Measurements from ENCODE around the gene SPAG7. TPM values are rescaled to one million over a fixed set of nuclear protein-coding genes. Genes with fewer than 3 reads are reported as not detected.

Gene SPAG7
- total and polyA plus RNA-seq, 8 donors: 15.8 to 58.4 (median 25.2) TPM

DNA sequence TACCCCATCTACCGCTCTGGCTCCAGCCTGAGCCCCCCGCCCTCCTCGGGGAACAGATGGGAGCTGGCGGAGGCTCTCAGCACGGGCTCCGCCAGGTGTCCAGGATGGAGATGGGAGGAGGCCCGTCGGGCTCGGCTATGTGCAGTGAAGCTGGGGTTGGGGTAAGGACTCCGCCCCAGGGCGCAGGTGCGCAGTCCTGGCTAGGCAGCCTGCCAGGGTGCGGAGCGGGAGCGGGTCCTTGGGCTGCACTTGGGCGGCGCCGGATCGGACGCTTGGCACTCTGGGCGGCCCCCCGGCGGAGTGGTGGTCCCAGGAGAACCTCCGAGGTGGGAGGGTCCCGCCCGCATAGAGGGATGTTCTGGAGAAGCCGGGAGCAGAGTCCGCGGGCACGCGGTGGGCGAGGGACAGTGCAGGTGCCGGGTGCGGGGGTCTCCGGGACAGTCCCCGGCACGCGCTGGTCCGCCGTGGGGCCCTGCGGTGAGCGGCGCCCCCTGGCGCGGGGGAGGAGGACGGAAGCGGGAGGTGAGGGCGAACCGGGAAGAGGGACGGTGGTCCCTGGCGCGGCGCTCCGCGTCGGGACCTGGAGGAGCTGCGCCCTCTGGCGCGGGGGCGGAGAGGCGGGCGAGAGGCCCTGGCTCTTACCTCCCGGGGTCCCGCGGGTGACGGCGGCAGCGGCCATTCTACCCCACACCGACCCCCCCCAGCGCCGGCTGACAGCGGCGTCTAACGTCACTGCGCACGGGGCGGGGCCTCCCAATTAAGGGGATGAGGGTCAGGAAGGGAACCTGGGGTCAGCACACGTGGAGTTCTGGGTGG, 19.5 kb upstream of the SPAG7 start, which contains the start of gene CAMTA2:
Gene CAMTA2 (minus strand): TSS at position 725 of the 816 bp plus-strand sequence. CDS start 1,453 bp downstream, outside the sequence.
- ATAC-seq: peak; percentile 91 to 95 (median 92)
- Histone ChIP-seq H3K4me1 (peaks cover 0 to 16% (median 4%) of the 10 kb centered on the region in 3 donors), H3K27me3 (no peaks in the 10 kb centered on the region), H3K4me3 (peak within 1 kb of the TSS; percentile 82 to 94 (median 84)), H3K9me3 (no peaks in the 10 kb centered on the region), H3K27ac (peak within 1 kb of the TSS; percentile 82 to 96 (median 90)), H3K36me3 (peaks cover 0 to 6% (median 0%) of the 10 kb centered on the region in 3 donors)
- intact Hi-C loops (cut with DNase I): loop anchor here in 1 of 3 donors (10.0 kb wide), 1 partner anchor 52 kb away; the partner anchor contains the start of gene GP1BA
- 0% methylated on average over 59 to 78 of the region's 78 CpGs for WGBS, 2 donors
- FAIRE-seq: no peak
- TF ChIP-seq, protein P1, sequence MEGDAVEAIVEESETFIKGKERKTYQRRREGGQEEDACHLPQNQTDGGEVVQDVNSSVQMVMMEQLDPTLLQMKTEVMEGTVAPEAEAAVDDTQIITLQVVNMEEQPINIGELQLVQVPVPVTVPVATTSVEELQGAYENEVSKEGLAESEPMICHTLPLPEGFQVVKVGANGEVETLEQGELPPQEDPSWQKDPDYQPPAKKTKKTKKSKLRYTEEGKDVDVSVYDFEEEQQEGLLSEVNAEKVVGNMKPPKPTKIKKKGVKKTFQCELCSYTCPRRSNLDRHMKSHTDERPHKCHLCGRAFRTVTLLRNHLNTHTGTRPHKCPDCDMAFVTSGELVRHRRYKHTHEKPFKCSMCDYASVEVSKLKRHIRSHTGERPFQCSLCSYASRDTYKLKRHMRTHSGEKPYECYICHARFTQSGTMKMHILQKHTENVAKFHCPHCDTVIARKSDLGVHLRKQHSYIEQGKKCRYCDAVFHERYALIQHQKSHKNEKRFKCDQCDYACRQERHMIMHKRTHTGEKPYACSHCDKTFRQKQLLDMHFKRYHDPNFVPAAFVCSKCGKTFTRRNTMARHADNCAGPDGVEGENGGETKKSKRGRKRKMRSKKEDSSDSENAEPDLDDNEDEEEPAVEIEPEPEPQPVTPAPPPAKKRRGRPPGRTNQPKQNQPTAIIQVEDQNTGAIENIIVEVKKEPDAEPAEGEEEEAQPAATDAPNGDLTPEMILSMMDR (IDR thresholded peaks at IDR 0.05): peak; percentile 37 to 64 (median 58)
- peak; percentile 86 to 95 (median 90) for DNase-seq

- Histone ChIP-seq H3K27ac (peak overlapping the region; percentile 82 to 96 (median 90)), H3K4me1 (peaks cover 0 to 16% (median 4%) of the 10 kb centered on the region in 3 donors), H3K9me3 (no peaks in the 10 kb centered on the region), H3K27me3 (no peaks in the 10 kb centered on the region), H3K36me3 (peaks cover 0 to 6% (median 0%) of the 10 kb centered on the region in 3 donors), H3K4me3 (peak overlapping the region; percentile 82 to 94 (median 84))
- ATAC-seq: peak in 2 of 4 donors; percentile 1 to 2
- WGBS, 2 donors: 26 to 35% methylated on average over 5 of the region's 5 CpGs
- intact Hi-C loops (cut with DNase I): loop anchor here in 1 of 3 donors (10.0 kb wide), 1 partner anchor 52 kb away; the partner anchor contains the start of gene GP1BA
- TF ChIP-seq, protein P1 (IDR thresholded peaks at IDR 0.05): no peak
- FAIRE-seq: no peak
- DNase-seq: no peak
Observed at GRCh38 chr17:4986403-4986802, 18.8 kb upstream of the SPAG7 start.

GRCh38 chr17:4982305-4982704, 14.7 kb upstream of the SPAG7 start:
- intact Hi-C loops (cut with DNase I): loop anchor here in 1 of 3 donors (10.0 kb wide), 1 partner anchor 48 kb away; the partner anchor contains the start of gene GP1BA

DNA sequence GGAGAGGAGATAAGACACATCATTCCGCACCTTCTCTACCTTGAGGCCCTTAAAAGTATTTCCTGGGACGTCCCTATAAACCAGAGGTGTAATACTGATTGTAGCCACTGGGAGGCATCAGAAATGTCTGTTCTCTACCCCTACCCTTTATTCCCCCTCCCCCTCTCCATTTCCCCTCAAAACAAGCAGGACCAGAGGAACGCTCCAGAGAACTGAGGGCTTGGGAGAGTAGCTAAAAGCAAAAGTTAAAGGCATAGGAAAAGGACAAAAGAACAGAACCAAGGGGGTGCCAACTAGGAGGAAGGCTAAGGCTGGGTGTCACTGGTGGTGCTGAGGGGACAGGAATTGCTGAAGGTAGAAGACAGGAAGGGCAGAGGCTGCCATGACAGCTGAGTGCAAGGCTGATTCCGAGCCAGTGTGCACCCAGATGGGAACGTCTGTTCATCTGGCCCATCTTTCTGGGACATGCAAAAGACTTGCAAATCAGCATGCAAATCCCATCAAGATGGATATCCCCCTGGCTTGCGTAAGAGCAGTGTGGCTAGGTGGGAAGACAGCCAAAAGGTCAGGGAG, 13.1 kb upstream of the SPAG7 start:
- intact Hi-C loops (cut with DNase I): loop anchor here in 2 of 3 donors (2.0 to 10.0 kb wide), 2 partner anchors 46 to 82 kb away; partner anchors contain the start of gene GP1BA (in 1 of the 2)
- DNase-seq (no peak), ATAC-seq (peak; percentile 66 to 80 (median 76)), FAIRE-seq (no peak)
- Histone ChIP-seq H3K4me1 (peaks cover 0 to 2% (median 1%) of the 10 kb centered on the region in 3 donors), H3K27me3 (no peaks in the 10 kb centered on the region), H3K36me3 (peaks cover 0 to 15% (median 6%) of the 10 kb centered on the region in 3 donors), H3K9me3 (no peaks in the 10 kb centered on the region), H3K4me3 (no peak overlapping the region), H3K27ac (no peak overlapping the region)
- WGBS, 2 donors: 31 to 36% methylated on average over 6 of the region's 6 CpGs
- TF ChIP-seq, protein P1 (IDR thresholded peaks at IDR 0.05): peak; percentile 37 to 83 (median 67)

More at GRCh38 chr17:4982305-4982704, 14.7 kb upstream of the SPAG7 start:
- FAIRE-seq: no peak
- Histone ChIP-seq H3K4me1 (peaks cover 0 to 8% (median 4%) of the 10 kb centered on the region in 3 donors), H3K9me3 (no peaks in the 10 kb centered on the region), H3K36me3 (peaks cover 0 to 9% (median 6%) of the 10 kb centered on the region in 3 donors), H3K4me3 (no peak overlapping the region), H3K27me3 (no peaks in the 10 kb centered on the region), H3K27ac (no peak overlapping the region)
- WGBS, 2 donors: 76 to 78% methylated on average over 5 of the region's 5 CpGs
- TF ChIP-seq, protein P1 (IDR thresholded peaks at IDR 0.05): no peak
- ATAC-seq: no peak
- DNase-seq: no peak
